HepG2 (cell line): ENCODE measurements around the gene ERMARD. TPM values are rescaled to one million over a fixed set of nuclear protein-coding genes. Genes with fewer than 3 reads are reported as not detected.
A peak's percentile ranks its signal among the peaks of the same experiment; 100 is the strongest.

ENCODE experiments used
- ARHGAP35 ChIP-seq: sonication (generic); formaldehyde crosslinking; IDR thresholded peaks from 2 replicates; pipeline ENCODE4 v1.9.0; 2022; ENCODE audit warnings: mild to moderate bottlenecking, inconsistent platforms, moderate library complexity, missing genetic modification reagents, borderline replicate concordance
- KLF15 ChIP-seq: sonication (generic); formaldehyde crosslinking; IDR thresholded peaks from 2 replicates; pipeline ENCODE4 v1.8.1; 2023; ENCODE audit warnings: borderline replicate concordance, mild to moderate bottlenecking, inconsistent platforms, missing genetic modification reagents, mixed read lengths
- NR2C2 ChIP-seq: sonication (generic); formaldehyde crosslinking; IDR thresholded peaks from 2 replicates; pipeline ENCODE4 v1.4.0; 2020; ENCODE audit warnings: missing genetic modification reagents, mild to moderate bottlenecking, moderate library complexity, borderline replicate concordance
- RFX5 ChIP-seq: IDR thresholded peaks from 2 replicates; pipeline ENCODE4 v1.6.1; 2011; ENCODE audit warnings: low read depth, low read length, improper control_type of control experiment
- RXRA ChIP-seq: sonication (generic); formaldehyde crosslinking; IDR thresholded peaks from 2 replicates; pipeline ENCODE4 v1.5.1; 2020; ENCODE audit warnings: missing genetic modification reagents
- SP5 ChIP-seq: IDR thresholded peaks from 2 replicates; pipeline ENCODE4 v1.6.1; 2016; ENCODE audit warnings: low read depth, borderline replicate concordance
- TEAD3 ChIP-seq: optimal IDR thresholded peaks from 2 replicates; pipeline ENCODE3; 2016; ENCODE audit warnings: borderline replicate concordance
- ZNF101 ChIP-seq: sonication (generic); formaldehyde crosslinking; IDR thresholded peaks from 2 replicates; pipeline ENCODE4 v1.4.0; 2020; ENCODE audit warnings: mild to moderate bottlenecking, low read depth, missing genetic modification reagents, borderline replicate concordance
- ZNF558 ChIP-seq: sonication (generic); formaldehyde crosslinking; IDR thresholded peaks from 2 replicates; pipeline ENCODE4 v1.9.0; 2022; ENCODE audit warnings: mild to moderate bottlenecking, missing genetic modification reagents, borderline replicate concordance
- ZNF614 ChIP-seq: IDR thresholded peaks from 2 replicates; pipeline ENCODE4 v1.6.1; 2018; ENCODE audit warnings: missing biosample characterization, missing genetic modification reagents, inconsistent platforms, borderline replicate concordance
- polyA plus RNA-seq, 8 experiments: library from polyadenylated mRNA; depleted of rRNA in 3 of 8; stranded (reverse) in 7 of 8; unstranded in 1 of 8; fragments of >200 nt; fragmentation: Illumina TruSeq in 4 of 8; extraction: Trizol in 4 of 8; gene quantifications; 2 replicates each; pipeline versions ENCODE4 v1.2.1 to v1.2.3, GENCODE V29; 2011 to 2016; ENCODE audit warnings: low read depth in 4 of 8, missing spikeins in 1 of 8, mixed read lengths in 1 of 8; ENCODE audit not compliant: insufficient read depth in 1 of 8
- total RNA-seq, 5 experiments: library from RNA; depleted of rRNA; stranded (reverse); fragments of >200 nt; fragmentation: Illumina TruSeq; extraction: Trizol; gene quantifications; 2 replicates each; pipeline ENCODE4 v1.2.3, GENCODE V29; 2016; ENCODE audit warnings: low read depth in 1 of 5
- TF ChIP-seq, protein P1 (sequence below): sonication (generic); formaldehyde crosslinking; IDR thresholded peaks from 2 replicates; pipeline ENCODE4 v1.4.0; 2020; ENCODE audit warnings: mild to moderate bottlenecking, missing genetic modification reagents
- TF ChIP-seq, protein P2 (sequence below): sonication (generic); formaldehyde crosslinking; IDR thresholded peaks from 2 replicates; pipeline ENCODE4 v1.4.0; 2020; ENCODE audit warnings: missing genetic modification reagents

The ERMARD gene
- total and polyA plus RNA-seq, 2 of the 13 experiments (the other 11 are each of a cell fraction or from before 2014, with no cell fraction given): 8.8 to 10.7 TPM

DNA sequence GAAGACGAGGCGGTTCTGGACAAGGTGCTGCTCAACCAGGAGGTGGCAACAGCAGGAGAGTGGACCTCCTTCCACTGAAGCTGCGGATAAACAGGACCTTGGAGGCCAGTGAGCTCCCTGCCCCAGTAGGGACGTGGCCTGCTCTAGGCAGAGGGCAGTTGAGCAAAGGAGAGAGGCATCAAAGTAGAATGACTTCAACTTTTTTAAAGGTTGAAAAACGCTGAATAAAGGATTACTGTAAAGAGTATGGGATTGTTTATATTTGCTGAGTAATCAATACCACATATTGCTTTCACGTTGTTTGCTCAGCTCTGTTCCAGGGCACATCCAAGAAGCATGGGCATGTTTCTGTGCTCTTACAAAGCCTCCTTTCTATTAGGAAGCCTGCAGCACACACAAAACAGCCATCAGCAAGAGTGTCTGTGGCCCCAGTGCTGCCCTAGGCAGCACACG is 48.1 kb downstream of the ERMARD start (continued):
- TF ChIP-seq KLF15 (CRISPR knock-in tag) (no peak; the same call in 1 of the 2 replicates), TEAD3 (CRISPR knock-in tag) (peak; percentile 41), ARHGAP35 (CRISPR knock-in tag) (no peak), RXRA (CRISPR knock-in tag) (no peak; the same call in 1 of the 2 replicates), RFX5 (peak; percentile 75; the same call in 1 of the 2 replicates), SP5 (CRISPR knock-in tag) (peak; percentile 60; the same call in 1 of the 2 replicates), ZNF614 (CRISPR knock-in tag) (peak; percentile 74), ZNF558 (CRISPR knock-in tag) (no peak), NR2C2 (CRISPR knock-in tag) (peak; percentile 41), ZNF101 (CRISPR knock-in tag) (no peak)
- TF ChIP-seq, protein P1, sequence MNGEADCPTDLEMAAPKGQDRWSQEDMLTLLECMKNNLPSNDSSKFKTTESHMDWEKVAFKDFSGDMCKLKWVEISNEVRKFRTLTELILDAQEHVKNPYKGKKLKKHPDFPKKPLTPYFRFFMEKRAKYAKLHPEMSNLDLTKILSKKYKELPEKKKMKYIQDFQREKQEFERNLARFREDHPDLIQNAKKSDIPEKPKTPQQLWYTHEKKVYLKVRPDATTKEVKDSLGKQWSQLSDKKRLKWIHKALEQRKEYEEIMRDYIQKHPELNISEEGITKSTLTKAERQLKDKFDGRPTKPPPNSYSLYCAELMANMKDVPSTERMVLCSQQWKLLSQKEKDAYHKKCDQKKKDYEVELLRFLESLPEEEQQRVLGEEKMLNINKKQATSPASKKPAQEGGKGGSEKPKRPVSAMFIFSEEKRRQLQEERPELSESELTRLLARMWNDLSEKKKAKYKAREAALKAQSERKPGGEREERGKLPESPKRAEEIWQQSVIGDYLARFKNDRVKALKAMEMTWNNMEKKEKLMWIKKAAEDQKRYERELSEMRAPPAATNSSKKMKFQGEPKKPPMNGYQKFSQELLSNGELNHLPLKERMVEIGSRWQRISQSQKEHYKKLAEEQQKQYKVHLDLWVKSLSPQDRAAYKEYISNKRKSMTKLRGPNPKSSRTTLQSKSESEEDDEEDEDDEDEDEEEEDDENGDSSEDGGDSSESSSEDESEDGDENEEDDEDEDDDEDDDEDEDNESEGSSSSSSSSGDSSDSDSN (CRISPR knock-in tag): peak; percentile 43; the same call in 1 of the 2 replicates
- TF ChIP-seq, protein P2, sequence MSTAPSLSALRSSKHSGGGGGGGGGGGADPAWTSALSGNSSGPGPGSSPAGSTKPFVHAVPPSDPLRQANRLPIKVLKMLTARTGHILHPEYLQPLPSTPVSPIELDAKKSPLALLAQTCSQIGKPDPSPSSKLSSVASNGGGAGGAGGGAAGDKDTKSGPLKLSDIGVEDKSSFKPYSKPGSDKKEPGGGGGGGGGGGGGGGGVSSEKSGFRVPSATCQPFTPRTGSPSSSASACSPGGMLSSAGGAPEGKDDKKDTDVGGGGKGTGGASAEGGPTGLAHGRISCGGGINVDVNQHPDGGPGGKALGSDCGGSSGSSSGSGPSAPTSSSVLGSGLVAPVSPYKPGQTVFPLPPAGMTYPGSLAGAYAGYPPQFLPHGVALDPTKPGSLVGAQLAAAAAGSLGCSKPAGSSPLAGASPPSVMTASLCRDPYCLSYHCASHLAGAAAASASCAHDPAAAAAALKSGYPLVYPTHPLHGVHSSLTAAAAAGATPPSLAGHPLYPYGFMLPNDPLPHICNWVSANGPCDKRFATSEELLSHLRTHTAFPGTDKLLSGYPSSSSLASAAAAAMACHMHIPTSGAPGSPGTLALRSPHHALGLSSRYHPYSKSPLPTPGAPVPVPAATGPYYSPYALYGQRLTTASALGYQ: peak; percentile 89; the same call in 1 of the 2 replicates
